Neural progenitor cell (in vitro differentiated cells): ENCODE results near the gene PI4K2B.

Experiments
- CTCF ChIP-seq: fragments of 200-600 bp; sonication (generic); IDR thresholded peaks from 2 replicates; pipeline ENCODE4 v1.5.1; 2017; ENCODE audit warnings: antibody characterized with exemption, mild to moderate bottlenecking
- EZH2phosphoT487 ChIP-seq: fragments of 200-600 bp; sonication (generic); IDR thresholded peaks from 2 replicates; pipeline ENCODE4 v1.6.1; 2017; ENCODE audit warnings: antibody characterized with exemption

- TF ChIP-seq CTCF (no peak), EZH2phosphoT487 (no peak)
Measured at GRCh38 chr4:25184056-25184455, 49.8 kb upstream of the PI4K2B start.
